HepG2 (cell line): ENCODE data around the gene TTC4.

ENCODE experiments used
- ARNTL ChIP-seq: sonication (generic); formaldehyde crosslinking; IDR thresholded peaks from 2 replicates; pipeline ENCODE4 v1.4.0; 2020; ENCODE audit warnings: mild to moderate bottlenecking, missing genetic modification reagents
- EZH2 ChIP-seq: conservative IDR thresholded peaks from 2 replicates; pipeline ENCODE4 v1.6.1; 2012; ENCODE audit warnings: mild to moderate bottlenecking, low read depth, low read length, moderate library complexity
- HCFC1 ChIP-seq: fragments of 150-350 bp; IDR thresholded peaks from 2 replicates; pipeline ENCODE4 v1.6.1; 2014; ENCODE audit warnings: low read depth, low read length
- KDM3A ChIP-seq: IDR thresholded peaks from 2 replicates; pipeline ENCODE4 v1.6.1; 2018; ENCODE audit warnings: low read depth, missing compliant biosample characterization
- MAZ ChIP-seq, 2 experiments: sonication (generic) in 1 of 2; formaldehyde crosslinking in 1 of 2; IDR thresholded peaks; 2 replicates each; pipeline versions ENCODE4 v1.5.0 to v1.6.1; 2012 to 2020; ENCODE audit warnings: low read depth in 2 of 2, mild to moderate bottlenecking in 2 of 2, borderline replicate concordance in 1 of 2, improper control_type of control experiment in 1 of 2, low read length in 1 of 2, missing genetic modification reagents in 1 of 2, moderate library complexity in 1 of 2
- POLR2A ChIP-seq, 2 experiments: IDR thresholded peaks; 2 replicates each; pipeline ENCODE4 v1.6.1; 2011; ENCODE audit warnings: low read depth in 2 of 2, low read length in 2 of 2, mild to moderate bottlenecking in 1 of 2, moderate library complexity in 1 of 2; ENCODE audit not compliant: insufficient read depth in 1 of 2
- SIN3A ChIP-seq: IDR thresholded peaks from 2 replicates; pipeline ENCODE4 v1.6.1; 2011; ENCODE audit warnings: low read depth, mild to moderate bottlenecking, control low read depth, low read length, borderline replicate concordance
- SP1 ChIP-seq, 2 experiments: fragments of 450-650 bp in 1 of 2; sonication (generic) in 1 of 2; formaldehyde crosslinking in 1 of 2; IDR thresholded peaks; 2 replicates each; pipeline versions ENCODE4 v1.4.0 to v1.6.1; 2016 to 2020; ENCODE audit warnings: missing genetic modification reagents in 1 of 2
- TFAP4 ChIP-seq: sonication (generic); IDR thresholded peaks from 2 replicates; pipeline ENCODE4 v1.6.1; 2016; ENCODE audit warnings: low read depth, borderline replicate concordance
- ZBTB42 ChIP-seq: sonication (generic); formaldehyde crosslinking; IDR thresholded peaks from 2 replicates; pipeline ENCODE4 v1.5.0; 2020; ENCODE audit warnings: mild to moderate bottlenecking, missing genetic modification reagents
- ZFX ChIP-seq: sonication (generic); formaldehyde crosslinking; IDR thresholded peaks from 2 replicates; pipeline ENCODE4 v1.4.0; 2020; ENCODE audit warnings: mild to moderate bottlenecking, low read depth, missing genetic modification reagents, moderate library complexity
- ZNF142 ChIP-seq: sonication (generic); formaldehyde crosslinking; IDR thresholded peaks from 2 replicates; pipeline ENCODE4 v1.4.0; 2020; ENCODE audit warnings: missing genetic modification reagents
- ZNF430 ChIP-seq: sonication (generic); formaldehyde crosslinking; IDR thresholded peaks from 2 replicates; pipeline ENCODE4 v1.9.0; 2021; ENCODE audit warnings: mild to moderate bottlenecking, missing genetic modification reagents

GRCh38 chr1:54683453-54683852, 32.2 kb upstream of the TTC4 start:
- TF ChIP-seq ARNTL (CRISPR knock-in tag): no peak
- TF ChIP-seq POLR2A (IDR thresholded peaks at IDR 0.05; ENCODE audit: insufficient read depth in 1 of 2, low read depth in 2 of 2, low read length in 2 of 2): no peak
- no peak for TF ChIP-seq SIN3A
- no peak for TF ChIP-seq SP1 (IDR thresholded peaks at IDR 0.05)
- no peak for TF ChIP-seq SP1 (CRISPR knock-in tag; IDR thresholded peaks at IDR 0.05)
- TF ChIP-seq EZH2: no peak
- TF ChIP-seq KDM3A (CRISPR knock-in tag): no peak
- TF ChIP-seq HCFC1: no peak
- TF ChIP-seq ZNF142: no peak
- no peak for TF ChIP-seq ZBTB42 (CRISPR knock-in tag)
- TF ChIP-seq ZFX (CRISPR knock-in tag): no peak
- TF ChIP-seq MAZ (IDR thresholded peaks at IDR 0.05; ENCODE audit: borderline replicate concordance, low read depth, low read length): no peak
- no peak for TF ChIP-seq MAZ (CRISPR knock-in tag; IDR thresholded peaks at IDR 0.05; ENCODE audit: low read depth)
- TF ChIP-seq TFAP4: no peak
- no peak for TF ChIP-seq ZNF430 (CRISPR knock-in tag)
